SJSA1 (cell line): Measurements from ENCODE around the gene SRRM1. TPM values are rescaled to one million over a fixed set of nuclear protein-coding genes. Genes with fewer than 3 reads are reported as not detected.
"Not testable (repeated sequence)": the region's sequence is repeated elsewhere in the genome, so short reads cannot be mapped to it uniquely, and the experiment has no call there.

Source experiments
- DNase-seq, 2 experiments: peaks; one replicate each; pipeline ENCODE4 v3.0.0-alpha.2; 2015 to 2020; ENCODE audit warnings: low spot score in 2 of 2, low read depth in 1 of 2
- H3K27ac ChIP-seq: fragments of 250-450 bp; sonication (Bioruptor Pico); 2 replicates; pipeline ENCODE4 v1.5.1; 2020; ENCODE audit warnings: mild to moderate bottlenecking, moderate library complexity
- H3K27me3 ChIP-seq: fragments of 250-450 bp; sonication (Bioruptor Pico); replicated peaks from 2 replicates; pipeline ENCODE4 v1.5.1; 2020; ENCODE audit warnings: mild to moderate bottlenecking, moderate library complexity
- H3K36me3 ChIP-seq: fragments of 250-450 bp; sonication (Bioruptor Pico); 2 replicates; pipeline ENCODE4 v1.5.1; 2020; ENCODE audit warnings: mild to moderate bottlenecking
- H3K4me1 ChIP-seq: fragments of 250-450 bp; sonication (Bioruptor Pico); replicated peaks from 2 replicates; pipeline ENCODE4 v1.6.1; 2021; ENCODE audit warnings: mild to moderate bottlenecking
- H3K4me3 ChIP-seq: fragments of 250-450 bp; sonication (Bioruptor Pico); 2 replicates; pipeline ENCODE4 v1.5.1; 2020; ENCODE audit warnings: mild to moderate bottlenecking
- H3K9me3 ChIP-seq: fragments of 250-450 bp; sonication (Bioruptor Pico); replicated peaks from 2 replicates; pipeline ENCODE4 v1.5.1; 2020; ENCODE audit warnings: mild to moderate bottlenecking
- total RNA-seq: library from RNA; depleted of rRNA; stranded (reverse); fragments of >200 nt; shearing (Covaris generic); gene quantifications from 2 replicates; pipeline ENCODE4 v1.2.3, GENCODE V29; 2014

Gene SRRM1
- total RNA-seq, 1 experiment from 2014 or later, result 35.9 TPM

DNA sequence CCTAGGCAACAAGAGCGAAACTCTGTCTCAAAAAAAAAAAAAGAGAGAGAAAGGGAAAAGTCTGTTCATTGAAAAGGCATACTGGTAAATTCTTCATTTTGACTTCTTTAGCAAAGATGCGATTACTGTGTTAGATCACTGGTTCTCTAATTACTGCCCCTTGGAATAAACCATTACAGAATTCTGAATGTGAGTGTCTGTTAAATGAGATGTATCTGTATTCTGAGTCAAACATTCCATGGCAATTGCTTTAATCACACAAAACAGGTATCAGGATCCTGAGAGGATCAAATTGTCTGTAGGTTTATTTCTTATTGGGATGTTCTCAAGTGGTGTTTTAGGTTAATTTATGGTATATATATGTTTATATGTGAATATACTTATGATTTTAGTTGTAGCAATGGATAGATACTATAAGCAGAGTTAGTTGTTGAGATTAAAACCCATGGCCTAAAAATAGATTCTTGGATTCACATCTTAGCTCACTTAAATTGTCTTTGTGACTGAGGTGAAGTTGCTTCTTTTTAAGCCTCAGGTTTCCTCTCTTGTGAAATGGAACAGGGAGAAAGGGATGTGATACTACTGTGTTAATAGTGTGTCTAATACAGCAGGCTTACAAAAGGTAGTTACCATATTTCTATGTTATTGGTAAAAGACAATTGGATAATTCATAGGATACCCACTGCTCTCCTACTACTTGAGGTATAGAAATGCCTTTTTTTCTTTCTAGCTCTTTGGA is 16.2 kb downstream of the SRRM1 start:
- no peaks in the 10 kb centered on the region for H3K9me3 ChIP-seq
- H3K27me3 ChIP-seq, result 0 out of 2 replicates have a peak, but pooled peaks cover under 1% of the 10 kb centered on the region
- H3K4me1 ChIP-seq, result peaks cover 3% of the 10 kb centered on the region; the same call in 1 of the 2 replicates
- H3K4me3 ChIP-seq, result no peak overlapping the region
- peaks cover 97% of the 10 kb centered on the region for H3K36me3 ChIP-seq
- H3K27ac ChIP-seq, result no peak overlapping the region
- no peak for DNase-seq

DNA sequence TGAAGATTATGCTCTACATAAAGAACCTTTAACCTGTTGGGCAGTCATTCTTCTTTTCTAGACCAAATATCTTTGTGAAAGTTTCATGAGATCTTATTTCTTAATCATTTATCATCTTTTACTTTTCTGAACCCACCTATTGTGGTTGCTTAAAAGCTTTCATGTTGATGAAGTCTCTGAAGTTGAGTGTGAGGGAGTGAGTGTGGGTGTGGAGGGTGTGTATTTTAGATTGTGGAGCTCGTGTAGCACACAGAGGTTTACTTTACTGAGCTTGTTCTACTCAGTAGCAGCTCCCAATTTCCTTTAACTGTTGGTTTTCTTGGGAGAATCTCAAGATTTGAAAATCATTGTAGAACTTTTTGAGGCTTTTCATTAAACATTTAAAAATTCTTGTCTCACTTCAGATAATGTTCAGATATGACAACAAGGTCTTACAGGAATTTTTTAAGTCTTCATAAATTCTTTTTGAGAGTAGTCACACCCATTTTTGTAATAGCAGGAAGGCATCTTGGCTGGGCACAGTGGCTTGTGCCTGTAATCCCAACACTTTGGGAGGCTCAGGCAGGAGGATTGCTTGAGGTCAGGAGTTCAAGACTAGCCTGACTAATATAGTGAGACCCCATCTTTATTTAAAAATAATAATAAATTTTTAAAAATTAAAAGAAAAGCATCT is 17.0 kb downstream of the SRRM1 start:
- Histone ChIP-seq H3K4me3 (no peak overlapping the region), H3K27ac (no peak overlapping the region), H3K36me3 (peaks cover 97% of the 10 kb centered on the region), H3K27me3 (0 out of 2 replicates have a peak, but pooled peaks cover 3% of the 10 kb centered on the region), H3K9me3 (no peaks in the 10 kb centered on the region), H3K4me1 (peaks cover 5% of the 10 kb centered on the region; the same call in 1 of the 2 replicates)
- no peak for DNase-seq

DNA sequence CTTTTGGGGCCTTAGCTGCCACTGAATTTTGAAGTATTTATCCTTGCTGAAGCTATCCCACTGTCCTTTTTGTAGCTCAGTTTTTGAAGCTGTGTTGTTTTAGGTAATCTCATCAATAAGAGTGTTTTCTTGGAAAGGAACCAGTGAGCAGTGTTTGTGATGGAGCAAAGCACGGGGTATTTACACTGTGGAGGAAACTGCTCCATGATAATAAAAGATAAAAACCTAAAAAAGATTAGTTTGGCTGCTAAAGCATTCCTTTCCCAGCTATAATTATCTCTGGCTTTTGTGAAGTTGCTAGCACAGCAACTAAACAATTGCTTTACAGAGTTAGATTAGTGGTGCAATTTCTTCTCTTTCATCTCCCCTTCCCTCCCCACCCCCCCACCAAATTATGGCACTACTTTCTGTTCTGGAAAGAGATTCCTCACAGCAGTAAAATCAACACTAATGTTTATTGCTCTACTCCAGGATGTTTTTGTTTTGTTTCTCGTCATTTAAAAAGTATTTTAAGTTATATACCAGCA is 21.5 kb downstream of the SRRM1 start:
- Histone ChIP-seq H3K27me3 (0 out of 2 replicates have a peak, but pooled peaks cover 3% of the 10 kb centered on the region), H3K36me3 (peaks cover 97% of the 10 kb centered on the region), H3K27ac (no peak overlapping the region), H3K4me1 (peaks cover 5% of the 10 kb centered on the region; the same call in 1 of the 2 replicates), H3K4me3 (no peak overlapping the region), H3K9me3 (no peaks in the 10 kb centered on the region)
- DNase-seq, result no peak

DNA sequence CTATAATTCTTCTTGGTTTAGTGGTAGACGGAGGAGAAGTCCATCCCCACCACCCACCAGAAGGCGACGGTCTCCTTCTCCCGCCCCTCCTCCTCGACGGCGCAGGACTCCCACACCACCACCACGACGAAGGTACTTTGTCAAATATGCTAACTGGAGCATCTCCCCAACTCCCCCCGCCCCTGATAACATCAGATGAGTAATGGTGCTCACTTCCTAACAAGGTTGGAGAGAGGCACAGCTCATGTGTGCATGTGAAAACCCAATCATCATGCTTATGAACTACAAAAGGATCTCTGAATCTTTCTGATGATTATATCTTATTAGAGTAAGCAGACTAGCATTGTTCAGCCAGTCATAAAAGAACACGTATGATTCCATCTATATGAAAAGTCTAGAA is 23.7 kb downstream of the SRRM1 start:
- peaks cover 5% of the 10 kb centered on the region; the same call in 1 of the 2 replicates for H3K4me1 ChIP-seq
- no peak overlapping the region for H3K4me3 ChIP-seq
- H3K27ac ChIP-seq, result no peak overlapping the region
- no peak for DNase-seq
- 0 out of 2 replicates have a peak, but pooled peaks cover 3% of the 10 kb centered on the region for H3K27me3 ChIP-seq
- H3K36me3 ChIP-seq, result peaks cover 97% of the 10 kb centered on the region
- H3K9me3 ChIP-seq, result no peaks in the 10 kb centered on the region

DNA sequence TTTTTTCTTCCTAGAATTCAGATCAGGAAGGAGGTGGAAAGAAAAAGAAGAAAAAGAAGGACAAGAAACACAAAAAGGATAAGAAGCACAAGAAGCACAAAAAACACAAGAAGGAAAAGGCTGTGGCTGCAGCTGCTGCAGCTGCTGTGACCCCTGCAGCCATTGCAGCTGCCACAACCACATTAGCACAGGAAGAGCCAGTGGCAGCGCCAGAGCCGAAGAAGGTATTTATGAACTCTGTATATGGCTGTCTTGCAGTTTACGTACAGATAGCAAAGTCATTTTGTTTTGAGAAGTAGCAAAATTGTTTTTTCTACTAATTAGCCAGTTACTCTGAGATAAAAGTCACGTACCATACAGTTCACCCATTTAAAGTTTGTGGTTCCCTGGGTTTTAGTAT is 28.3 kb downstream of the SRRM1 start:
- not testable (repeated sequence) for H3K27ac ChIP-seq, H3K27me3 ChIP-seq, DNase-seq, H3K4me3 ChIP-seq, H3K9me3 ChIP-seq, H3K4me1 ChIP-seq
- peaks cover 93% of the 10 kb centered on the region for H3K36me3 ChIP-seq

DNA sequence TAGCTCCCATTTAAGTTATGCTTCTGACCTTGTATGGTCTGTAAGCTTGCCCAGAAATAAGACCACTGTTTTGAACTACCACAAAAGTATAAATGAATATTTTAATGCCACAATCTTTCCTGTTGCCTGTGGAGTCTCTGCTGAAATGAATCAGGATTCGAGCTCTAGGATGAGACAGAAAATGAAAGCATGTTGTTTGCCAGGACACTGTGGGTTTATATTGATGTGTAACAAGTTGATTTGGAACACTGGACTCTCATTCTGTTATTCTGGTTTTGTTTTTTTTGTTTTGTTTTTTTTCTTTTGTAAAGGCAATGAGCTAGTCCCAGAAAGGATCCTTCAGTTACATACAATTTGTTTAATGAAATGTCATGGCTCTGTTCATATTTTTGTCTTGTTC is 29.6 kb downstream of the SRRM1 start:
- not testable (repeated sequence) for H3K4me1 ChIP-seq, H3K9me3 ChIP-seq, H3K27me3 ChIP-seq, H3K4me3 ChIP-seq, H3K27ac ChIP-seq, DNase-seq
- peaks cover 91% of the 10 kb centered on the region for H3K36me3 ChIP-seq

DNA sequence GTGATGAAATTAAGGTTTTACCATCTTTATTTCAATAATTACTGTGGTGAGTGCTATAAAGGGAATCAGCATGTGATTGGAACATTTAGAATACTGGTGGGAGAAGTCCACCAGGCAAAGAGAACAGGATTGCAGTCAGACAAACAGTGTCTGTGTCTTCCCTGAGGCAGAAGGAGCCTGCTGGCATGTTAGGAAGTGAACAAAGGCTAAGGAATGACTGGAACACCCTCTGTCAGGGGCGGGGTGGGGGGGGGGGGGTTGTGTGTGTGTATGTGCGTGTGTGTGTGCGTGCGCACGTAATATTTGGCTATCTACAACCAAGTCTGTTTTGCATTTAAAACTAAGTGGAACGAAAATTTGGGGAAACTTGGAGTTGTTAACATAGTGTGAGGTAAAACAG is 30.2 kb downstream of the SRRM1 start:
- Histone ChIP-seq H3K4me3 (no peak overlapping the region), H3K27me3 (no peaks in the 10 kb centered on the region), H3K4me1 (no peaks in the 10 kb centered on the region), H3K27ac (no peak overlapping the region), H3K36me3 (peaks cover 88% of the 10 kb centered on the region), H3K9me3 (no peaks in the 10 kb centered on the region)
- no peak for DNase-seq

DNA sequence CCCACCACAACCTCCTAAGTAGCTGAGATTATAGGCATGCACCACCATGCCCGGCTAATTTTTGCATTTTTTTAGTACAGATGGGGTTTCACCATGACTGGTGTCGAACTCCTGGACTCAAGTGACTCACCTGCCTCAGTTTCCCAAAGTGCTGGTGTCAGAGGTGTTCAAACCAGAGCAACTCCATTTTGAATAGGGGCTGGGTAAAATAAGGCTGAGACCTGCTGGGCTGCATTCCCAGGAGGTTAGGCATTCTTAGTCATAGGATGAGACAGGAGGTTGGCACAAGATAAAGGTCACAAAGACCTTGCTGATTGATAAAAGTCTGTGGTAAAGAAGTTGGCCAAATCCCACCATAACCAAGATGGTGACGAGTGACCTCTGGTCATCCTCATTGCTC is 35.3 kb downstream of the SRRM1 start:
- H3K9me3 ChIP-seq, DNase-seq, H3K27me3 ChIP-seq, H3K27ac ChIP-seq, H3K4me1 ChIP-seq, H3K4me3 ChIP-seq: not testable (repeated sequence)
- H3K36me3 ChIP-seq, result peaks cover 38% of the 10 kb centered on the region

DNA sequence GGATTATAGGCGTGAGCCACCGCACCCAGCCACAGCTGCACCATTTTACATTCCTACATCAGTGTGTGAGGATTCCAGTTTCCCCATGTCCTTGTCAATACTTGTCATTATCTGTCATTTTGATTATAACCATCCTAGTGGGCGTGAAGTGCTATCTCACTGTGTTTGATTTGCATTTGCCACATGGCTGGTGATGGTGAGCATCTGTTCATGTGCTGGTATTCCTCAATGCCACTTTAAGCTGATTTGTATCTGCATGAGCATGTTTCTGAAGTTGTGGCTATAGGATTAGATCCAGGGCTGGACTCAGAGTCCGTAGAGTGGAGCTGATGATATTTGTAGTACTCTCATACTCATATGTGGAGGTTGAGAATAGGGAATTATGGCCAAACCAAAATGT is 36.6 kb downstream of the SRRM1 start:
- H3K27ac ChIP-seq, result no peak overlapping the region

DNA sequence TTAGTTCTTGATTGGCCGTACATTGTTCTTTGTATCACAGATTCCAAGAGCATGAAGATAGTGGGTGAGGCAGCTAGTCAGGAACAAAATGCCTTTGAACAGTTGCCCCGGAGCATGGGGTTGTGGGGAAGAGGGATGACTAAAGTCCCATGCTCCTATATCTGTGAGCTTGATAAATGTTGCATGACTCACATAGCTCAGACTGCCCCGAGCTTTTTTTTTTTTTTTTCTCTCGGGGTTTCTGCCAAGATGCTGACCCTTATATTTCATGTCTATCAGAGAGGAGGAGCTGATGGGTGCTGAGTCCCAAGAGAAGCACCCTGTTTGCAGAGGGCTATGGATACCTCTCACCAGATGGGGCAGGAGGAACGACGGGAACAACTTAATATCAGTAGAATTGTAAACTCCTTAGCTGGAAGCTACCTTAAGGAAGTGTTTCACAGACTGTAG is 40.6 kb downstream of the SRRM1 start:
- H3K9me3 ChIP-seq, result no peaks in the 10 kb centered on the region
- H3K4me1 ChIP-seq, result peaks cover 19% of the 10 kb centered on the region
- peak; percentile 90 to 91 for DNase-seq
- H3K27ac ChIP-seq, result peak overlapping the region; percentile 66
- no peaks in the 10 kb centered on the region for H3K27me3 ChIP-seq
- H3K36me3 ChIP-seq, result no peaks in the 10 kb centered on the region
- H3K4me3 ChIP-seq, result no peak overlapping the region

More for the DNA sequence above, 36.6 kb downstream of the SRRM1 start:
- peaks cover 25% of the 10 kb centered on the region for H3K36me3 ChIP-seq
- no peak for DNase-seq
- peaks cover 14% of the 10 kb centered on the region for H3K4me1 ChIP-seq
- no peaks in the 10 kb centered on the region for H3K27me3 ChIP-seq
- H3K4me3 ChIP-seq, result no peak overlapping the region
- H3K9me3 ChIP-seq, result no peaks in the 10 kb centered on the region

DNA sequence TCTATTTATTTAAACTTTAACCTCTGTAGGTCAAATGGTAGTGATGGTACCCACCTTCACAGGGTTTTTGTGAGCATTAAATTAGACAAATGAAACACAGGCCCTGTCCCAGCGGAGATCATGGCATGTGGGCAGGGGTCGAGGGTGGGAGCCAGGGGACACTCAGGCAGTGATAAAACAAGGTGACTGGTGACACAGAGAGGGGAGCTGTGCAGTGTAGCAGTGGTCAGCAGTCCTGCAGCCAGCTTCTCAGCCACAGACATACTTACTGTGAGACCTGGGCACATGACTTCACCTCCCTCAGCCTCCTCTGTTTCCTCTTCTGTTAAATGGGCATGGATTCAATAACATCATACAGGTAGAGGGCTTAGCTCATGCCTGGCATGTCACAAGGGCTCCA is 44.9 kb downstream of the SRRM1 start:
- DNase-seq, result no peak
- Histone ChIP-seq H3K4me3 (no peak overlapping the region), H3K27me3 (no peaks in the 10 kb centered on the region), H3K27ac (no peak overlapping the region), H3K36me3 (no peaks in the 10 kb centered on the region), H3K4me1 (peaks cover 18% of the 10 kb centered on the region), H3K9me3 (no peaks in the 10 kb centered on the region)

DNA sequence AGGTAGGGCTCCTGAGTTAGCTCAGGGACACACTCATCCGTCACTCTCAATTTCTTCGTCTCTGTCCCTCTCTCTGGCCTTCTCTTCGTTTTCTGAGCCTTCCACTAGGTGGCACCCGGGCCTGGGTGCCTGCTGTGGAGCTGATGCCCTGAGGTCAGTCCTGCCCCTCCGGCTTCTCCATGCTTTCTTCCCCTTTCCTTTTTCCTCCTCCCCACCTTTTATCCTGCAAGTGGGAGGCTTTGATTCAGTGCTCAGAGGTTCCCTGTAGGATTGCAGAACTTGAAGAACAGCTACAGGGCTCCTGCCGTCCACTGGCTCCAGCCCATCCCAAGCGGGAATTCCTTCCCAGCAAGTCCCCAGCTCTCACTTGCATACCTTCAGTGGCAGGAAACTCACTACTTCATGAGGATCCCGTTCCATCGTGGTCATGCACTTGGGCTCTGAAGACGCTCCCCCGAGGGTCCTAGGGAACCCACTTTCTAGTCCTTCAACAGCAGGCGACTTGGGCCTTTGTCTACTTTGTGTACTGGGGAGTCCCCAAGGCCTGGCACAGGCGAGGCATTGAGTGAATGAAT is 45.6 kb downstream of the SRRM1 start:
- H3K9me3 ChIP-seq, result no peaks in the 10 kb centered on the region
- no peaks in the 10 kb centered on the region for H3K27me3 ChIP-seq
- H3K36me3 ChIP-seq, result no peaks in the 10 kb centered on the region
- H3K4me3 ChIP-seq, result no peak overlapping the region
- peak; percentile 72 to 78 for DNase-seq
- no peak overlapping the region for H3K27ac ChIP-seq
- peaks cover 13% of the 10 kb centered on the region for H3K4me1 ChIP-seq

DNA sequence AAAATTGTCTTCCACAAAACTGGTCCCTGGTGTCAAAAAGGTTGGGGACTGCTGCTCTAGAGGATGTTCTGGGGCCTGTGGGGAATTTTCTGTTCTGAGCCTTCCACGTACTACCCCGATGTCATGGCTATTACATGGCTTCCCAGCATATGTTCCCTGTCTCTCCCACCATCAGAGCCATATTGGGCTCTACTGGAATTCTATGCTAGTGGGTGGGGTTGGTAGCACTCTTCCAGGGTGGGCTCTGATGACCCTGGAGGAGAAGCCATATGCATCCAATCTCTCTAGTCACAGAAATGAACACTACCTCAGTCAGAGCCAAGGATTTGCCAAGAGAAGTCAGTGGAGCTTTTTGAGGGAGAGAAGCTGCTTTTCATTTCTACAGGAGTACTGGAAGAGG is 47.9 kb downstream of the SRRM1 start:
- H3K4me3 ChIP-seq, result no peak overlapping the region
- H3K36me3 ChIP-seq, result no peaks in the 10 kb centered on the region
- peaks cover 8% of the 10 kb centered on the region for H3K4me1 ChIP-seq
- no peak overlapping the region for H3K27ac ChIP-seq
- no peaks in the 10 kb centered on the region for H3K27me3 ChIP-seq
- H3K9me3 ChIP-seq, result no peaks in the 10 kb centered on the region
- no peak for DNase-seq
